Measurements from ENCODE around the gene MCM9.
A peak's percentile ranks its signal among the peaks of the same experiment; 100 is the strongest.

MCM9 gene

DNA sequence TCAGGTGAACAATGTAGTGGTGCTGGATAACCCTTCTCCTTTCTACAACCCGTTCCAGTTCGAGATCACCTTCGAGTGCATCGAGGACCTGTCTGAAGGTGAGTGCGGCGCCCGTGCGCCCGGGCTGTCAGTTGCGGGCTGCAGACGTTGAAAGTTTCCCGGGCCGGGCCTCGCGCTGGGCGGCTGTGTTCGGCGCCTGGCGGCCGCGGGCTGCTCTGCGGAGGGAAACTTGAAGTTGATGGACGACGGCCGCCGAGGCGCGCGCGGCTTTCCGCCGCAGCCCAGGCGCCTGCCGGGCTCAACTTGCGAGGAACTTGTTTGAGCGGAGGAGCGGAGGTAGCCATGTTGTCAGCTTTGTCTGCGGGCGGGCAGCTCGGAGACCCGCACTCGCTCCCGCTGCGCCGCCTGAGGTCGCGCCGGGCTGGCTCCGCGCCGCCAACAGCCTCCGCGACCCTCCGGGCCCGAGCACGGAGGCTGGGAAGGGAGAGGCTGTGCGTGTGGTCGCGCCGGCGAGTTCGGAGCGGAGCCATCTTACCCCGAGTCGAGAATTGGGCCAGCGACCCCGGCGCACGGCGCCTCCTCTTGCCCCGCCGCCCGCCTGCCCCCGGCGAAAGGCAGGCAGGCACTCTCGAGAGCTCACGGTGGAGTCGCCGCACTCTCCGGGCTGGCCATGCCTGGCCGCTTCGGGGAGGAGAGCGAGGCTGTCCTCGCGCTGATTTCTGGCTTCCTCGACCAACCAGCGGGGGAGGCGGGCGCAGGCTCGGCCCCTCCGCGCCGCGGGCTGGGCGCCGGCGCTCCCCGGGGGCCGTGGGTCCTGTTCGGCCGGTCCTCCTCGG lies 40.3 kb downstream of the MCM9 start:
- POLR2A ChIA-PET: no interaction called here
- CTCF ChIA-PET: interaction anchor here (0.7 to 4.1 kb wide), 10 partner anchors 12 to 330 kb away, joined by 3 to 28 read pairs (median 4); no protein-coding TSS in a partner anchor
- TF ChIP-seq, protein P1, sequence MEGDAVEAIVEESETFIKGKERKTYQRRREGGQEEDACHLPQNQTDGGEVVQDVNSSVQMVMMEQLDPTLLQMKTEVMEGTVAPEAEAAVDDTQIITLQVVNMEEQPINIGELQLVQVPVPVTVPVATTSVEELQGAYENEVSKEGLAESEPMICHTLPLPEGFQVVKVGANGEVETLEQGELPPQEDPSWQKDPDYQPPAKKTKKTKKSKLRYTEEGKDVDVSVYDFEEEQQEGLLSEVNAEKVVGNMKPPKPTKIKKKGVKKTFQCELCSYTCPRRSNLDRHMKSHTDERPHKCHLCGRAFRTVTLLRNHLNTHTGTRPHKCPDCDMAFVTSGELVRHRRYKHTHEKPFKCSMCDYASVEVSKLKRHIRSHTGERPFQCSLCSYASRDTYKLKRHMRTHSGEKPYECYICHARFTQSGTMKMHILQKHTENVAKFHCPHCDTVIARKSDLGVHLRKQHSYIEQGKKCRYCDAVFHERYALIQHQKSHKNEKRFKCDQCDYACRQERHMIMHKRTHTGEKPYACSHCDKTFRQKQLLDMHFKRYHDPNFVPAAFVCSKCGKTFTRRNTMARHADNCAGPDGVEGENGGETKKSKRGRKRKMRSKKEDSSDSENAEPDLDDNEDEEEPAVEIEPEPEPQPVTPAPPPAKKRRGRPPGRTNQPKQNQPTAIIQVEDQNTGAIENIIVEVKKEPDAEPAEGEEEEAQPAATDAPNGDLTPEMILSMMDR (IDR thresholded peaks at IDR 0.05; ENCODE audit: control extremely low read depth, extremely low read depth, low read depth, missing control alignments): no peak
- peak; percentile 74 for DNase-seq (ENCODE audit: extremely low spot score)

DNA sequence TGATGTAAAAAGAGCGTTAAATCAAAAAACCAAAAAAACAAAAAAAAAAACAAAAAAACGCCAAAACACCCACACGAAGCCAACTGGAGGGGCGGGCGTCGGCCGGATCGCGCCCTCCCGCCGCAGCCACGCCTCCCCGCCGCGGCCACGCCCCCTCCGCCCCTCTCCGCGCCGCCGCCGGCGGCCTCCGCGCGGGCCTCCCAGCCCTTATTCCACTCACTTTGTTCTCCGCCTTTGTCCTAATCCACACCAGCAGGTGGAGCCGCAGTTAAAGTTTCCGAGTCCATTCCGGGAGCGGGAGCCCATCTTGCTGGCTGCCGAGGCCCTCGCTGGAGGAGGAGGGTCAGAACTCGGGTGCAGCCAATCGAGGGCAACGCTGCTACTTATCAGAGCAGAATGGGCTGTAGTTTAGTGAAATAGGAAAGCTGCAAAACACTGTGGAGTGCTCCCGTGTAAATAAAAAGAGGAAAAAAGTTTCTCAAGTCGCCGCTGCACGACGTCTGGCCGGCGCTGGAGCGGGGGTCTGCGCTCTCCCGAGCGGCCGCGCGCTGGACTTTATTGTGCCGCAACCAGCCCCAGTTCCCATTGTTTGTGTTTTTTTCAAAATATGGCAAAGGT lies 41.0 kb downstream of the MCM9 start, which contains the start of gene ASF1A:
Gene ASF1A, plus strand, starts transcription at position 346 of the 618 bp plus-strand sequence. Its CDS starts 262 bp downstream, at position 608.
- POLR2A ChIA-PET: no interaction called here

DNA sequence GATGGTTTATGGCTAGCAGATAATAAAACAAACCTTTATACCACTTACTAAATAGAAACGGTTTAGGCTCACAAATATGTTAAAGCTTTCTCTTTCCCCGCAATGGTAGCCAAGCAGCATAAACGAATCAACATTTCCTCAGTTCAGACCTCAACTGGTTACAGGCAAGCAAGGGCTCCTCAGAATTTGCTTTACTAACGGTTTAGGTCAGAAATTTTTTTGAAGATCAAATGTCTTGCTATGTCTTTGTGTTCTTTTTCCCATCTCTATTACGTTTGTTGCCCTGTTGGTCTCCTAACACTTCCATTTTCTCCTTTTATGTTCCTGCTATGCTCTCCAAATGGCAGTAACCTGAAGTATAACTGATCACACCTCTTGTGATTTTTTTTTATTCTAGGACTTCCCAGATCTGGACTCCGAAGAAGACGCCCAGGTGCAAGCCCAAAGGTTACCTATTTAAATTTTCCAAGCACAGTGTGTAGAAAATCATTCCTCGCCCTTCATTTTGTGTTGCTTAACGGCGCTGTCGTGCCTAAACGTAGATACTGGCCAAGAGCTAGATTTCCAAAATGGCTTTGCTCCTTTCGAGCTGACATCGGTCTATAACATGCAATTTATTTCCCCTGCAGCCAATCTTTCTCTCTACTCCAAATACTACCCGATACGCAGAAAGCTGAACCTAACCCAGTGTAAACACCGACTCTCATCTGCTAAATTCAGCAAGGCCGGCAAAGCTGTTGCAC lies 41.7 kb downstream of the MCM9 start:
- TF ChIP-seq, protein P1 (IDR thresholded peaks at IDR 0.05; ENCODE audit: control extremely low read depth, extremely low read depth, low read depth, missing control alignments): no peak
- POLR2A ChIA-PET: no interaction called here
- CTCF ChIA-PET: interaction anchor here (0.7 to 3.7 kb wide), 7 partner anchors 10 to 217 kb away, joined by 3 to 17 read pairs (median 4); no protein-coding TSS in a partner anchor
- DNase-seq (ENCODE audit: extremely low spot score): peak; percentile 17

More for the DNA sequence above, 41.0 kb downstream of the MCM9 start, which contains the start of gene ASF1A:
- CTCF ChIA-PET: interaction anchor here (0.9 to 3.7 kb wide), 10 partner anchors 11 to 217 kb away, joined by 3 to 17 read pairs (median 4); no protein-coding TSS in a partner anchor
- TF ChIP-seq, protein P1 (IDR thresholded peaks at IDR 0.05; ENCODE audit: control extremely low read depth, extremely low read depth, low read depth, missing control alignments): peak; percentile 74
- DNase-seq (ENCODE audit: extremely low spot score): peak; percentile 92

DNA sequence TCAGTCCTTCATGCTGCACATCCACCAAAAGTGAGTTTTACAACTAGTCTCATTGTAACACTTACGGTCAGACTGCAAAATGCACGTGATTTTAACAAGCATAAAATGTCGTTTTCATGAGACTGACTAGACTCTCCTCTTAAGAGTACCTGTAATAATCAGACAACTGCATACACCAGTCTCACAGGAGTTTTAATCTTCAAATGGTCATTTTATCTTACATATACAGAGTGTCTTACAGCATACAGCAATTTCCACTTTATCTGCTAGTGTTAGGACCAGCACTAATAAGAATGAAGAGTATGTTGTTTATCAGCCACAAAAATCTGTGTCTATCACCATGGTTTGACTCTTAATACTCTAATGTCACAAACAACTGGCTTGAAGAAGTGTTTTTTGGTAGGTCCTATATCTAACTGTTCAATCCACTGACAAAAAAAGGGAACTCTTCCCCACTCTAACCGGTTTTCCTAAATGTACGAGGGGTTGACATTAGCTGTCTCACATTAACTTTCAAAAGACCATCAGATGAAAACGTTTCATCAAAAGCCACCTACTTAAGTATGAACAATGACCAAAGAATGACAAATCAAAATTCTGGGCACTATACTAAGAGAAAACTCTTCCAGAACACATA lies 42.5 kb downstream of the MCM9 start:
- CTCF ChIA-PET: interaction anchor here (0.7 to 3.7 kb wide), 7 partner anchors 10 to 218 kb away, joined by 3 to 17 read pairs (median 5); no protein-coding TSS in a partner anchor
- DNase-seq (ENCODE audit: extremely low spot score): no peak
- POLR2A ChIA-PET: no interaction called here
- TF ChIP-seq, protein P1 (IDR thresholded peaks at IDR 0.05; ENCODE audit: control extremely low read depth, extremely low read depth, low read depth, missing control alignments): no peak

DNA sequence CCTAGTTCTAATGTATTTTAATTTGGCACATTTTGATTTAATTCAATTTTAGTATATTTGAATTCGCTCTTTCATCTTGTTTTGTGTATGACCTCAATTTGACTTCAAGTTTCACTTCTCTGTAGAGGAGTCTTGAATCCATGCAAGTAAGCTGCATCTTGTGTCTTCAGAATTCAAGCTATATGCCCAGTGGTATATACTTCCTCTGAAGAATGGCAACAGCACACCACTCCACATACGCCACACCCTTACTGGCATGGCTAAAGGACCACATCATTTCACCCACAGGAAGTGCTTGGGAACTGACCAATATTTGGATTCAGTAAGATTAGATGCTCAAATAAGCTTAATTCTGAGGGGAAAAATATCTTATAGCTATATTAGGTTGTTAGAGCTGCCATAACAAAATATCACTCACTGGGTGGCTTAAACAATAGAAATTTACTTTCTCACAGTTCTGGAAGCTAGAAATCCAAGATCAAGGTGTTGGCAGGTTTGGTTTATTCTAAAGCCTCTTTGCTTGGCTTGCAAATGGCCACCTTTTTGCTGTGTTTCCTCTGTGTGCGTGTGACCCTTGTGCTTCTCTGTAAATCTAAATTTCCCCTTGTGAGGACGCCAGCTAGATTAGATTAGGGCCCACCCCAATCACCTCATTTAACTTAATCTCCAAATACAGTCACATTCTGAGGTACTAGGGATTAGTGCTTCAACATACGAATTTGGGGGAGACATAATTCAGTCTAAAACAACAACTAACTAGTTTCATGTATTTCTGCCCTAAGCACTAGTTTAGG lies 43.8 kb downstream of the MCM9 start:
- ChIA-PET CTCF (interaction anchor here (0.8 to 2.5 kb wide), 11 partner anchors 9 to 276 kb away, joined by 3 to 12 read pairs (median 3); no protein-coding TSS in a partner anchor), POLR2A (interaction anchor here (0.8 kb wide), 1 partner anchor 63 kb away, joined by 3 read pairs; no protein-coding TSS in a partner anchor)
- TF ChIP-seq, protein P1 (IDR thresholded peaks at IDR 0.05; ENCODE audit: control extremely low read depth, extremely low read depth, low read depth, missing control alignments): no peak
- DNase-seq (ENCODE audit: extremely low spot score): peak; percentile 18
